ENCODE data around the gene TBC1D14.

DNA sequence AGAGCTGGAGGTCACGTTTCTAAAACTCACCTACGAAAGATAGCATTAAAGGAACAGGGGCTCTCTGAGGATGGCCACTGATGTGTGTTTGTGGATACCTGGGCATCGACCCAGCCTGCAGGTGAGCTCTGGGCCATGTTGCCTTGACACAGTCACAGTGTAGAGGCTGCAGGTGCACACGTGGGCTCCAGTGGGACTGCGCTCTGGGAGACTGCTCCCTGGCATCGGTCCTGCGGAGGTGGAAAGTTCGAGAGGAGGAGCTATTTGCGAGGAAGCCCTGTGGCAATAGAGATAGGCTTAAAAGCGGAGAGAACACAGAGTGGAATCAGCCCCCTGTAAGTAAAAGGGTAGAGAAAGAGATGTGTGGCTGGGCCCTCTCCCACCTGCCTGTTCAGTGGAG lies 121.2 kb downstream of the TBC1D14 start:
- TF ChIP-seq, protein P1, sequence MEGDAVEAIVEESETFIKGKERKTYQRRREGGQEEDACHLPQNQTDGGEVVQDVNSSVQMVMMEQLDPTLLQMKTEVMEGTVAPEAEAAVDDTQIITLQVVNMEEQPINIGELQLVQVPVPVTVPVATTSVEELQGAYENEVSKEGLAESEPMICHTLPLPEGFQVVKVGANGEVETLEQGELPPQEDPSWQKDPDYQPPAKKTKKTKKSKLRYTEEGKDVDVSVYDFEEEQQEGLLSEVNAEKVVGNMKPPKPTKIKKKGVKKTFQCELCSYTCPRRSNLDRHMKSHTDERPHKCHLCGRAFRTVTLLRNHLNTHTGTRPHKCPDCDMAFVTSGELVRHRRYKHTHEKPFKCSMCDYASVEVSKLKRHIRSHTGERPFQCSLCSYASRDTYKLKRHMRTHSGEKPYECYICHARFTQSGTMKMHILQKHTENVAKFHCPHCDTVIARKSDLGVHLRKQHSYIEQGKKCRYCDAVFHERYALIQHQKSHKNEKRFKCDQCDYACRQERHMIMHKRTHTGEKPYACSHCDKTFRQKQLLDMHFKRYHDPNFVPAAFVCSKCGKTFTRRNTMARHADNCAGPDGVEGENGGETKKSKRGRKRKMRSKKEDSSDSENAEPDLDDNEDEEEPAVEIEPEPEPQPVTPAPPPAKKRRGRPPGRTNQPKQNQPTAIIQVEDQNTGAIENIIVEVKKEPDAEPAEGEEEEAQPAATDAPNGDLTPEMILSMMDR (conservative IDR thresholded peaks at IDR 0.05; ENCODE audit: low read depth, low read length), result no peak
- TF ChIP-seq EZH2 (IDR thresholded peaks at IDR 0.05; ENCODE audit: borderline replicate concordance, low read depth, low read length, poor library complexity, severe bottlenecking), result no peak
